SW480 (cell line): ENCODE data around the gene ZNF124.
"Not testable (repeated sequence)": the region's sequence is repeated elsewhere in the genome, so short reads cannot be mapped to it uniquely, and the experiment has no call there.

ENCODE experiments used
- DNase-seq: peaks from one replicate; pipeline ENCODE4 v3.0.0-alpha.2; 2016; ENCODE audit warnings: low spot score

ZNF124 gene

DNA sequence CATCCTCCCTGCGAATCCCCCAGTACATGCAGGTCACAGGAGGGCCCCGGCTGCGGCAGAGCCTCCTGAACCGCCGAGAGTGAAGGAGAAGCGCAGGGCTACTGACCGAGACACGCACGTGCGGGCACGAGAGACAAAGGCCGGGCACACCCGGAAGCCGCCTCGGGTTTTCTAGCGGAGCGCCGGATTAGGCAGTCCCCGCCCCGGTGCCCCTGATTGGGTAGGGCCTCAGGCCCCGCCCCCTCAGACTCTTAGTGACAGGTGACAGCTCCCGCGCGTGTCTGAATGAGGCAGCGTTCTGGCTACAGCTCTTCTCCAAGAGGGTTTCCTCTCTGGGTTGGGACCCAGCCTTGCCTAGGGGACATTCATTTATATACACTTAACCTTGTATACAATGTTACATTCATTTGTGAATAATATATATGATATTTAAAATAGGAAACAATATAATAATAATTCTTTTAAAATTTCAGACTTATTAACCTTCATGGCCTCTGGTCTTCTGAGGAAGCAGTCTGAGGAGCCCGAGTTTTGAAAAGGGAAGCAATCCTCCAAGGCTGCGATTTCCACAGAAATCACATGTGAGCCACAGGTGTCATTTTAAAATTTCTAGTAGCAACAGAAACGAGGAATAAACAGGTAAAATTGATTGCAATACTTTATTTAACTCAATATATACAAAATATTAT lies at the start of gene ZNF124:
ZNF124 (minus strand) TSS at position 146 of the 689 bp plus-strand sequence; CDS start at position 3, 143 bp downstream.
- DNase-seq, result not testable (repeated sequence)

DNA sequence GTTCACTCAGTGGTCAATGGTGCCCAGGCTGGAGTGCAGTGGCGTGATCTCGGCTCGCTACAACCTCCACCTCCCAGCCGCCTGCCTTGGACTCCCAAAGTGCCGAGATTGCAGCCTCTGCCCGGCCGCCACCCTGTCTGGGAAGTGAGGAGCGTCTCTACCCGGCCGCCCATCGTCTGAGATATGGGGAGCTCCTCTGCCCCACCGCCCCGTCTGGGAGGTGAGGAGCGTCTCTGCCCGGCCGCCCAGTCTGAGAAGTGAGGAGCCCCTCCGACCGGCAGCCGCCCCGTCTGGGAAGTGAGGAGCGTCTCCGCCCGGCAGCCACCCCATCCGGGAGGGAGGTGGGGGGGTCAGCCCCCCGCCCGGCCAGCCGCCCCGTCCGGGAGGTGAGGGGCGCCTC lies 48.5 kb upstream of the ZNF124 start:
- DNase-seq, result not testable (repeated sequence)

DNA sequence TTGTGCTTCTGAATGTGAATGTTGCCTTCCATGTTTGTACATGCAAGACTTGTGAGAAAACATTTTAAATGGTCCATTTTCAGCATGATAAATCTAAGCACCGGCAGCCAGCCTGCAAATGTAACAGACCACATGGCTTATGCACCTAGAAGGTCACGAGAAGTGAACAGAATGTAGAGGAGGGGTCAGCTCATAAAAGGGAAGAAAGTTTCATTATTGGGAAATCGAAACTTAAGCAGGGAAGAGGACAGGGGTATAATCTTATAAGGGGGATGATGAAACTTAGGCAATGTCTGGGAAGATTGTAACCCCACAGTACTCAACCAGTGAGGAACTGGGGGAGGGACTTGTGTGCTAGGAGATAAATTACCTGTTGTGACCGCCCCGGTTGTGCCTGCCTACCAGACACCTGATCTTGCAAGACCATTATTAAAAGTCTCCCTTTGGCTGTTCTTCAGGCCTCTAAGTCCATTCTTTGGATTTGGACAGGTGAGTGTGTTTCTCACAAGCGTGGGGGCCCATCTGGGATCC lies 46.4 kb upstream of the ZNF124 start:
- no peak for DNase-seq

DNA sequence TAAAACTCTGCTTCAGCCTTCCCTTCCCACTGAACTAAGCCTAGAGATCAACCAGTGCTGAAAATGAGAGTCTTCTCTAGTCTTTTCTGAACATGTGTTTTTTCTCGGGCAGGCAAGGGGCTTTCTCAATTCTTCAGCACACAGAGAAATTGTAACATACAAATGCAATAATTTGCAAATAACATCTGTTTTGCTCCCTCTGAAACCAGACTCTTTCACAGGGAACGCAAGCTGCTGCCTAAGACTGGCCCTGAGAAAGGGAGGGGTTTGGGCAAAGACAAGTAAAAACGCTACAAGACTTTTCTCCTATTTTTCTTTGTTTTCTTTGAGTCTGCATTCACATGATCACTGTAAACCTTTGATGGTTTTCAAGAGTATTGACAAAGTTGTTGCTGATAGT lies 44.4 kb upstream of the ZNF124 start:
- no peak for DNase-seq

DNA sequence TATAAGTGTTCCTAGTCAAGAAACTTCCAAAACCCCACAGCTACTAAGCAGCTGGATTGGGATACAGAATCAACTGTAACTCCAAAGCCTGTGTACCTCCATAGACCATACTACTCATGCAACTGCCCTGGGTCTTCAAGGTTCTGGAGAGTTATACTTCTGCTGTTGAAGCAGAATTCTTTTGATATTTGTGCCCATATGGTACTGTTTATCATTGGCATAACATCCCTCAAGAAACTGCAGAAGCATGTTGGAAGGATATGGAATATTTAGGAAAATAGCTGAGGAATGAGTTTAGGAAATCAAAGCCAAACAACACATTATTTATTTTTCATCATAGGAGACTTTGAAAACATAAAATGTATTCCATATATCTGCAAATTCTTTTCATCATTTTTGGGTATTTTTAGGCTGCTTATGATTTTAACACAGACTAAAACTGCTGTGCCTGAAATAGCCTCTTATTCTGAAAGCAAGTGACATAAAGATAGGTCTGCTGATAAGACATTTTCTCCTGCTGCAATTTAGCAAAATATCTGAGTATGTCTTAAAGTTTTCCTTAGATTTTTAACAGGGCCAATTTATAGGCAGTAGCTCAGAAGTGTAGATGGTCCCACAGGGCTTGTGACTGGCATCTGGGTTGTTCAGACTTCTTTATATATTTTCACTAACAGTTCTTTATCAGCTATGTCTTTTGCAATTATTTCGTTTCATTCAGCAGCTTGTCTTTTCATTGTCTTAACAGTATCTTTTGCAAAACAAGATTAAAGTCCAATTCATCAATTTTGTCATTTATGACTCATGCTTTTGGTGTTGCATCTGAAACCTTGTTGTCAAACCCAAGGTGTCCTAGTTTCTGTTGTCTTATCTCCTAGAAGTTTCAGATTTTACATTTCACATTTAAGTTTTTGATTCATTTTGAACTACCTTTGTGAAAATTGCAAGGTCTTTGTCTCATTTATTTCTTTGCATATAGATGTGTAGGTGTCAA lies 41.1 kb upstream of the ZNF124 start:
- DNase-seq, result no peak

DNA sequence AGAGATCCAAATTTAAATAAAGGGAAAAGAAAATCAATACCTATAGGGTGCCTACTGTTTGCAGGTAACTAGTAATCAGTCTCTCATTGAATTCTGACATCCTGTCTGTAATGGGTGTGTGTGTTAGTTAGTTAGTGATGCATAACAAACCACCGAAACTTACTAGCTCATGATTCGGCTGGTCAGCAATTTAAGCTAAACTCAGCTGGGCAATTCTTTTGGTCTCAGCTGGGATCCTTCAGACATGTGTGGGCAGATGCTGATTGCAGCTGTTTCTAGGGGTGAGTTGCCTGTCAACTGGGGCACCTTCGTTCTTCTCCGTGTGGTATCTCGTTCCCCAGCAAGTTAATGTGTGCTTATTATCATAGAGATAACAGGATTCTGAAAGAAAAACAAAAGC lies 40.2 kb upstream of the ZNF124 start:
- no peak for DNase-seq

DNA sequence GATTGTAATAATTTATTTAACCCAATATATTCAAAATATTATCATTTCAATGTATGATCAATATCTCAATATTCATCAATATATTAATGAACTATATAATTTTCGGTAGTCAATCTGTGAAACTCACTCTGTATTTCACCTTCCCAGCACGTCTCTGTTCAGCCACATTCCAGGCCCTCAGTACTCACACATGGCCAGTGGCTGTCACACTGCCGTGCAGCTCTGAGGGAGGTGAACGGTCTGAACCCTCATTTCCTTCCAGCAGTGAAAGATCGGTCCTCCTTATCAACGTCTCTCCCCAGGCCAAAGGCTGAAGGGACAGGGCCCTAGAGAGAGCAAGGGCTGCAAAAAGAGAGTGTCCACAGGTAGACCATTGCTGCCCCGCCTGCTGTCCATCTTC lies 39.5 kb upstream of the ZNF124 start:
- no peak for DNase-seq

DNA sequence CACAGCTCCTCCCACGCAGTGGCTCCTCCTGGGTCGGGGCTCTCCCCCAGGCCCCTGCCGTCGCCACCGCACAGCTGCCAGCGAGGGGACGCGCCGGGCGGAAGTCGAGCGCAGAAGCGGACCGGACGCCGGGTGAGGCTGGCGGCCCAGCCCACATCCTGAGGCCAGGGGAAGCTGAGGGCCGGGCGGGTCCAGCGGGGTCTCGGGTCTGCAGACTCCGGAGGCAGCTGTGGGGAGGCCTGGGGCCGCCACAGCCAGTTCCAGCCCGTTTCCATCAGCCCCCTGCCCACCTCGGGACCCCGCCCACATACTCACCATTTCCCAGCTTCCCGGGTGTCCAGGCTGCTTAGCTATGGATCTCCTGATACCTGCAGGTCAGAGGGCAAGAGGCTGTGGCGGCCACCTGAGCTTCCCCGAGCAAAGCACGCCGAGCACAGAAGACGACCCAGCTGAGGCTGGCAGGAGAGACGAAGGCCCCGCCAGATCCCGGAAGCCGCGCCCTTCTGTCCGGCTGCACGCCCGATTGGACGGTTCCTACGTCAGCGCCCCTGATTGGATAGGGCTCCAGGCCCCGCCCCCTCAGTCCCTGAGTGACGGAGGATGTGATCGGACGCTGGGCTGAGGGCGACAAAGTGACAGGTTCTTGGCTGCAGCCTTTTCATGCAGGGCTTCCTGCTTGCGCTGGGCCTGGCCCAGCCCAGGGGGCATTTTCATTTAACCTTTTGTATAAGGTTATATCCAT lies 38.7 kb upstream of the ZNF124 start:
- DNase-seq, result peak; percentile 95

DNA sequence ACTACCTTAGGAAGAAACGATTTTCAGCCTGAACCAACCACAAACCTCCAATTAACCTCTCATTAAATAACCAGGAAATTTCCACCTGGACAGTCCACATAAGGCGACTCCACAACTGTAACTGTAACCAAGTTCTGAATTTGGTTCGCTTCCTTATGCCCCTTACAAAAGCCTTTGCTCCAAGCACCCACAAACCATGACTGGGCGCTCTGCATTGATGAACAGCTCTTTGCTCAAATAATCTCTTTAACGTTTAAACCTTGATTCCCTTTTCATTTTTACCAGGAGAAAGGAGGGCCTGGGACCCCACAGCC lies 38.2 kb upstream of the ZNF124 start:
- DNase-seq, result peak; percentile 4

DNA sequence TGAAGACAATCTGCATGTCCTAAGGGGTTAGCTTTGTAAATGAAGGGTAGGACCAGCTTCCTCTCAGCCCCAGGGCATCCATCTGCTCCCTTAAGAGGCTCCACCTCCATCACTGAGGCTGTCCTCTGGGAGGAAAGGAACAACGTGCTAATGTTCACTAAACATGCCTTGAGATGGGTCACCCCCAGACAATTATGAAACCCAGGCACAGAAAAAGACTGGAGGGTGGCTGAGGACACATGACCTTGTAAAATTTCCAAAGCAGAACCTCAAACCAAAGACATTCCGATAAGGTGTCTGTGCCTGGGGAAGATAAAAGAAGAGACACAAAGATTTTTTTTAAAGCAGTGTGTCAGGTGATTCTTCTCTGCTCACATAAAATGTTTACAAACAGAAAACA lies 37.6 kb upstream of the ZNF124 start:
- DNase-seq, result no peak

DNA sequence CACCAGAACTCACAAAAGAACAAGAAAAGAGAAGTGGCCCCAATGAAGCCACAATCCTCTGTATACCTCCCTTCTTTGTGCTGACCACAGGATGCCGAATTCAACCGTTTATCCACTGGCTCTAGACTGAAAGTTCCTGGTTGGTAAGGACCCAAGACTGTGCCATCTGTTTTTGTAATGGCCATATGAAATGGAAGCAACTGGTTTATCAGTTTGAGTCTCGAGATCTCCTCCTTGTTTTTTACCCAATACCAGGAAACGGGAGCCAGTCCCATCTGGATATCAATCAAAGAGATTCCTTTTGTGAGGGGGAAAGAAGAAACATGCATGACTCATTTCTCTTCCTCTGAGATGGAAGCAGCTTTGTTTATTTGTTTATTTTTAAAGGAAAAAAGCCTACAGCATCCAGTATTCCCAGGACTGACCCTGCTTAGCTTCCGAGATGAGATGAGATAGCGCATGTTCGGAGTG lies 32.4 kb upstream of the ZNF124 start:
- no peak for DNase-seq

DNA sequence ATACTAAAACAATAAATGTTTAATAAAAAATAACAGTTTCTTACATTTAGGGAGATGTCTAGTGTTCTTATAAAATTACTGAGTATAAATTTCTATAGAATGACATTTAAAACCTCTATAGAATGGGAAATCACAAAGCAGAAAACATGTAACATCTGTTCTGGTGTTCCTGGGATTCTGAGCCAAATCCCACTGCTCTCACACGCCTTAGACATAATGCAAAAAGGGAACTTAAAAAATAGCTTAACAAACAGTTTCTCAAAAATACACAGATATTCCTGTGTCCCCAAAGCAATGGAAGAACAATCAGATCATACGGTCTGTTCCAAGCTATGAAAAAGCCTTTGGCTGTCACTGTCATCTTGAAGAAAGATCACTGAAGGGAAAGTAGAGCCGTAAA lies 27.0 kb upstream of the ZNF124 start:
- no peak for DNase-seq

DNA sequence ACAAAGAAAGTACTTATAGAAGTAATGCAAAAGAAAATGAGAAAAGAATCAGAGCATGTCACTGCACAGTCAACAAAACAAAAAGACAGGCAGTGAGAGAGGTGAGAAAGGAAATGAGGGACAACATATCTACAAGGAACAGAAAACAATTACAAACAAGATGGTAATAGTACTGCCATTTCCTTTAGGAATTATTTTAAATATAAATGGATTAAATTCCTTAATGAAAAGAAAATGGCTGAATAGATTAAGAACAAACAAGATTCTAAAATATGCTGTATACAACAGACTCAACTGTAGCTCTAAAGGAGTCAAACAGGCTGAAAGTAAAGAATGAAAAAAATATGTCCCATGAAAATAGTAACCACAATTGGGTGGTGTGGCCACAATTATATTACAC lies 22.1 kb upstream of the ZNF124 start:
- DNase-seq, result no peak

DNA sequence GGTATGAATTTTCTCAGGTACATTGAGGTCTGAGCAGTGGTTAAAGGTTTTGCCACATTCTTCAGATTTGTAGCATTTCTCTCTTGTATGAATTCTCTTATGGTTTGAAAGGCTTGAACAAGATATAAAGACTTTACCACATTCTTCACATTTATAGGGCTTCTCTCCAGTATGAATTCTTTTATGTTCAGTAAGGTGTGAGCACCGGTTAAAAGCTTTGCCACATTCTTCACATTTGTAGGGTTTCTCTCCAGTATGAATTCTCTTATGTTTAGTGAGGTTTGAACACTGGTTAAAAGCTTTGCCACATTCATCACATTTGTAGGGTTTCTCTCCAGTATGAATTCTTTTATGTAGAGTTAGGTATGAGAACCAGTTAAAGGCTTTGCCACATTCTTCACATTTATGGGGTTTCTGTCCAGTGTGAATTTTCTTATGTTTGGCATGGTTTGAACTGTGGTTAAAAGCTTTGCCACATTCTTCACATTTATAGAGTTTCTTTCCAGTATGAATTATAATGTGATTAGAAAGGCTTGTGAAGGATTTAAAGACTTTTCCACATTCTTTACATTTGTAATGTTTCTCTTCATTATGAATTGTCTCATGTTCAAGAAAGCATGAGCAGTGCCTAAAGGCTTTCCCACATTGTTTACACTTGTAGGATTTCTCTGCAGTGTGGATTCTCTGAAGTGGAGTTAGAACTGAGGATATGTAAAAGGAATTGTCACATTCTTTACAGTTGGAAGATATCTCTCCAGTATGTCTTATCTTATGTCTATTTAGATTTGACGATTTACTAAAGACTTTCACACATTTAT lies 18.4 kb upstream of the ZNF124 start:
- no peak for DNase-seq

DNA sequence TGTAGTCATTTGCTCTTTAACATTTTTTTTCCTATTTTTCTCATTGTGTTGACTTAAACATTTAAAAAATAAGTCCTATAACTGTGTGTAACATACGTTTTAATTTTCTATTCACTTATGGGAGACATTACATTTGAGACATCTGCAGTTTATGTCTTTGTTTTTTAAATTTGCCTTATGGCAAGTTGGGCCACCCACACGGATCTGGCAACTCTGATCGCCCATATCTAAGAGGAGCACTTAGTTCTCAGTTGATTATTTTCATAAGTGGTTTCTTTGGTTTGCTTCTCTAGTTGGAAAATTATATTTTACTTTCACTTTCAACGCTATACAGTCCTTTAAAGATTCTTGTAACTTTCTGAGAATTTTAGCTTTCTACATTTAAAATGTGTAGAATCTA lies 13.8 kb upstream of the ZNF124 start:
- no peak for DNase-seq

DNA sequence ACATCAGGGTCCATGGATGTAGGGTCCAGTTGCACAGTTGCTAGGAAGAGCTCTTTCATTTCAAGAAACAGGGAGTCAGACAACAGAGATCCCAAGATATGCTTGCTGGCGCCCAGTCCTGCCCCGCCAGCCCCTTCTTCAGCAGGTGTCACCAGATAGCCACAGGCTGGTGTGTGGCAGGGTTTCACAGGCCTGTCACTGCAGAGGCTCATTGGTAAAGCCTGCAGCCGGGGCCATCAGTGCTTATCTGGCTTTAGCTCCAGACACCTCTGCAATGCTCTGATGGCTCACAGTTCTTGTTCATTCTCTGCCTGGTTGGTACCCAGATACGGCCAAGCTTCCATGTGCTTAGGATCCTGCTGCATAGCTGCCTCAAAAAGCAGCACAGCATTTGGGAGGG lies 12.4 kb upstream of the ZNF124 start:
- DNase-seq, result no peak

DNA sequence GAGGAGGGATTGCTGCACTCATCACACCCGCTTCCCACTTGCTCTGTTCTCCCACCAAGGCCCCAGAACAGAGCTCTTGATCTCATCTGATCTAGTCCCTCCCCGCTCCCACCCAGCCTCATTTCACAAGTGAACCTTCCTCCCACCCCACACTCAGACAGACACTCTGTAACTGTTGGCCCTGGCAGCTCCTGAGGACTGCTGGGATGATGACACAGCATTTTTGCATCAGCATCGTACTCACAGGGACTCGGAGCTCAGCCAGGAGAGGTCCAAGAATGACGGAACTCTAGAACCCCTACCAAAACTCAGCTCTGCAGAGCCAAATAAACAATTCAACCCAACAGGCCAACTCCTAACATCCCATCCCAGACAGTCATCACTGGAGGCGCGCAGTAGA lies 11.2 kb upstream of the ZNF124 start:
- DNase-seq, result no peak

DNA sequence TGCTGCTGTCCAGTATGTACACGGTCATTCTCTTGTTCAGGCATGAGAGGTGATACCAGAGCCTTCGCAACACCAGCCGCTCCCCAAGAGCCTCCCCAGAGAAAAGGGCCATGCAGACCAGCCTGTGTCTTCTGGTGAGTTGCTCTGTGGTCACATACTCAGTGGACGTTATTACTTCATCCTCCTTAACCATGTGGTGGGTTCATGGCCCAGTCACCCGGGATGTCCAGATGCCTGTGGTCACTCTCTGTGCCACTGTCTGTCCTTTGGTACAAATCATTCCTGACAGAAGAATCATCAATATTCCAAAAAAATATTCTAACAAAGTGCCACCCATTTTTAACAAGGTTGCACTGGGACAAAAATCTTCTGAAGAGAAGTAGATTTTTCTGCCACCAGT lies 8.8 kb upstream of the ZNF124 start:
- DNase-seq, result no peak

DNA sequence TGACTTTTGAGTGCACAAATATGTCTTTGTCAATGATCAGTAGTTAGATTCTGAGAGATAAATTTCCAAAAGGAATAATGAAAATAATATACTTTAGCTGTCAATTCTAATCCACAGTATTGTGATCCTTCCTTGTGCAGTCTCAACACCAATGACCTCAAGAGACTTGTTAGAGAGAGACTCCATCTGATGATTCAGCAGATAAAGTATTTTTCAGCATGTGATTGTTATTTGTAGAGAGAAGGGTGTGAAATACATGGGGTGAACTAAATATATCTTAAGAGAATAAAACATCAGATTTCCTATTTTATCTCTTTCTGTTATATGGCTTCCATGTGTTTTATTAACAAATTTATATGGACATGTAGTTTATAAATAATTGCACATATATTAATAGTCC lies 5.9 kb upstream of the ZNF124 start:
- no peak for DNase-seq

DNA sequence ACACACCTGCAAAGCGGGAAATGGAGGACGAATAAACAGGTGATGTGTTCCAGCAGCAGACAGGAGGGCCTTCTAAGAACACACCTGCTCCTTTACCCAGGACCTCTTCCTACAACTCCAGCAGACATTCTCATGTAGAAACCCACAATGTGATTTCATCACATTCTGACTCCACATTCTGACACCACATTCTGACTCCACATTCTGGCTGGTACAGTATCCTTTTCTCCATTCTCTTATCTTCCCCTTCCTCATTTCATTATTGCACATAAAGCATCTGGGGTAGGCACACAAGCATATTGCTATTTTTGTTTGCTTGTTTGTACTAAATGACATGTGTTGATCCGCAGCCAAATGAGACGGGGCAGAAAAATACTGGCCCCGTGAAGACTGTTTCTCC lies 3.6 kb upstream of the ZNF124 start:
- no peak for DNase-seq

DNA sequence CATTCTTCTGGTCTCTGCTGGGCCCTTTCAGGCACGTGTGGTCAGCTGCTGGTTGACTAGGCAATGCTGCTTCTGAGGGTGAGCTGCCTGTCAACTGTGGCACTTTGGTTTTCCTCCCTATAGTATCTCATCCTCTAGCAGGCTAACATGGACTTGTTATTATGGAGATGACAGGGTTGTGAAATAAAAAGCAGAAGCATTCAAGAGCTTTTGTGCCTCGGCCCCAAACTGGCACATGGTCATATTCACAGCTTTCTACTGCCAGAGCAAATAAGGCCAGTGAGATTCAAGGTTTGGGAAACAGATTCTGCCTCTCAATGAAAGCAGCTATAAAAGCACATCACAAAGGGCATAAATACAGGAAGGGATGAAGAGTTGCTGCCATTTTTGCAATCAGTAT lies 1.6 kb upstream of the ZNF124 start:
- DNase-seq, result no peak

DNA sequence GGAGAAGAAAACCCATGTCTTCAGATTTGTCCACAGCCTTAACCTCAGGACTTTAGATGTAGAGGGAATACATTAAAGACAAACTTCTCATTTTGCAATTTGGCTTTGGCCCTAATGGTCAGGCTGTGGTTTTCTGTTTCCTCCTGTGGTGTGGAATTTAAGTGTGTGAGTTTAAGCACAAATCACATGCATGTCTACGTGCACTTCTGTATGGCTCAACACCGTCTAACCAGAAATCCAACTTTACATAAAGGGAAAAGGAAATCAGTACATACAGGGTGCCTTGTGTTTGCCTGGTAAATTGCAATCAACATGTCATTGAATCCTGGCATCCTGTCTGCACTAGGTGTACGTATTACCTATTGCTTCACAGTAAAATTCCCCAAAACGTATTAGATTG lies 1.2 kb upstream of the ZNF124 start:
- DNase-seq, result no peak
